Vagina (tissue), 2 donors: ENCODE measurements around the gene ARHGAP27. TPM values are rescaled to one million over a fixed set of nuclear protein-coding genes. Genes with fewer than 3 reads are reported as not detected.
"Not testable (repeated sequence)": the region's sequence is repeated elsewhere in the genome, so short reads cannot be mapped to it uniquely, and the experiment has no call there.

Source experiments
- DNase-seq, 2 donors: peaks; one replicate each; pipeline ENCODE4 v3.0.0-alpha.2; 2017; ENCODE audit errors: extremely low spot score in 2 of 2
- H3K27ac ChIP-seq: fragments of 200-600 bp; sonication (generic); one replicate; pipeline ENCODE4 v1.5.1; 2019
- H3K27me3 ChIP-seq: fragments of 200-600 bp; sonication (generic); one replicate; pipeline ENCODE4 v1.5.1; 2019
- H3K36me3 ChIP-seq, 2 donors: fragments of 200-600 bp; sonication (generic); one replicate each; pipeline ENCODE4 v1.5.1; 2017 to 2019
- H3K4me1 ChIP-seq: fragments of 200-600 bp; sonication (generic); one replicate; pipeline ENCODE4 v1.5.1; 2019
- H3K4me3 ChIP-seq, 2 donors: fragments of 200-600 bp; sonication (generic); 1 replicate in 1 of 2; 2 replicates in 1 of 2; pipeline ENCODE4 v1.5.1; 2016 to 2019
- H3K9me3 ChIP-seq: fragments of 200-600 bp; sonication (generic); one replicate; pipeline ENCODE4 v1.5.1; 2019
- POLR2A ChIP-seq, 2 donors: fragments of 450-650 bp; IDR thresholded peaks; one replicate each; pipeline ENCODE4 v1.6.1; 2017; ENCODE audit warnings: antibody characterized with exemption in 2 of 2, mild to moderate bottlenecking in 2 of 2, moderate library complexity in 2 of 2
- POLR2AphosphoS5 ChIP-seq, 2 donors: sonication (generic); formaldehyde crosslinking; IDR thresholded peaks; one replicate each; pipeline ENCODE4 v1.9.0; 2017; ENCODE audit warnings: antibody characterized with exemption in 2 of 2, mild to moderate bottlenecking in 2 of 2, low read depth in 1 of 2; ENCODE audit not compliant: insufficient read depth in 1 of 2
- intact Hi-C: fragments of 100-400 bp; cut with DNase I; formaldehyde crosslinking; loops from one replicate; pipeline ENCODE4 v1.15.1; 2023
- total RNA-seq: library from RNA; depleted of rRNA; stranded (reverse); fragments of >200 nt; gene quantifications from one replicate; pipeline ENCODE4 v1.2.3, GENCODE V29; 2016
- TF ChIP-seq, protein P1 (sequence below), 3 experiments: fragments of 450-650 bp in 2 of 3; fragments of 200-600 bp in 1 of 3; sonication (generic) in 1 of 3; IDR thresholded peaks; one replicate each; pipeline ENCODE4 v1.5.1; 2017 to 2019; ENCODE audit warnings: antibody characterized with exemption in 3 of 3, mild to moderate bottlenecking in 2 of 3, moderate library complexity in 2 of 3

The ARHGAP27 gene
- total RNA-seq, 1 donor from 2014 or later, result 80.0 TPM

DNA sequence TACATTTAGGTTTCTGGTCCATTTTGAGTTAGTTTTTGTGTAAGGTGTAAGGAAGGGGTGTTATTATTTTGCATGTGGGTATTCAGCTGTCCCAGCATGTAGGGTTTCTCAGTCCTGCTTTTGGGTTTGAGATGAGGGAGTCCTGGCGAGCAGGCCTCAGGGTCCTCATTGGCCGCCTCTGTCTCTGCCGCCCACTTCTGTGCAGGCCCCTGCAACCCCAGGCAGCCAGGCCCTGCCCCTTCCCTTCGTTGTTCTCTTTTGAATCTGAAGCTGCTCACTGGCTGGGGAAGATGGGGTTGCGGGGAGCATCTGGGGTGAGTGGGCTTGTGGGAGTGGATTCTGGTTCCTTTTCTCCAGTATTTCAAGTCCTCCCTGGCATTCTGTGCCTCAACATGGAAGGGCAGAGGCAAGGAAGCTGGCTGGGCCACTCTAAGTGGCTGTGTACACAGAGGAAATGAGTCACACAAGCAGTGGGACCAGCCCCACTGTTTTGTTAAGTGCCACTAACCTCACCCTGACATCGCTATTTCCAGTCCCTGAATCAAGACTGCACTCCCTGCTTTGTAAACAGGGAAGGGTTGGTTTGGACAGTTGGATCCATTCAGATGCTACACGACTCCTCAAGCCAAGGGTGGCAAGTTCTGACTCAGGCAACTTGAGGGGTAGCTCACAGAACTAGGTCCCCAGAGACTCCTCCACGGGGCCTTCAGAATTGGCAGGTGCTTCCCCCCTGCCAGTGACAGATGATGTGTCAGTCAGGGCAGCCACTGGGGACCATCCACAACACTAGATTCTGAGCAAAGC, 29.1 kb upstream of the ARHGAP27 start:
- intact Hi-C loops, H3K27me3 ChIP-seq, H3K36me3 ChIP-seq, H3K4me3 ChIP-seq, H3K4me1 ChIP-seq, H3K9me3 ChIP-seq, DNase-seq, H3K27ac ChIP-seq: not testable (repeated sequence)
- TF ChIP-seq POLR2AphosphoS5 (IDR thresholded peaks at IDR 0.05; ENCODE audit: insufficient read depth in 1 of 2, low read depth in 1 of 2), result peak in 1 of 2 donors; percentile 34

DNA sequence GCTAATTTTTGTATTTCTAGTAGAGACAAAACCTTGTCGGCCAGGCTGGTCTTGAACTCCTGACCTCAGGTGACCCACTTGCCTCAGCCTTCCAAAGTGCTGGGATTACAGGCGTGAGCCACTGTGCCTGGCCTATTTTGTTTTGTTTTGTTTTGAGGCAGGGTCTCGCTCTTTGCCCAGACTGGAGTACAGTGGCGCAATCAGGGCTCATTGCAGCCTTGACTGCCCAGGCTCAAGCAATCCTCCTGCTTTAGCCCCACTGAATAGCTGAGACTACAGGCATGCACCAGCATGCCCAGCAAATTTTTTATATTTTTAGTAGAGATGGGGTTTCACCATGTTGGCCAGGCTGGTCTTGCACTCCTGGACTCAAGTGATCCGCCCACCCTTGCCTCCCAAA, 27.8 kb upstream of the ARHGAP27 start:
- H3K27me3 ChIP-seq, H3K9me3 ChIP-seq, H3K4me1 ChIP-seq, H3K36me3 ChIP-seq, H3K4me3 ChIP-seq, H3K27ac ChIP-seq, intact Hi-C loops, DNase-seq: not testable (repeated sequence)

DNA sequence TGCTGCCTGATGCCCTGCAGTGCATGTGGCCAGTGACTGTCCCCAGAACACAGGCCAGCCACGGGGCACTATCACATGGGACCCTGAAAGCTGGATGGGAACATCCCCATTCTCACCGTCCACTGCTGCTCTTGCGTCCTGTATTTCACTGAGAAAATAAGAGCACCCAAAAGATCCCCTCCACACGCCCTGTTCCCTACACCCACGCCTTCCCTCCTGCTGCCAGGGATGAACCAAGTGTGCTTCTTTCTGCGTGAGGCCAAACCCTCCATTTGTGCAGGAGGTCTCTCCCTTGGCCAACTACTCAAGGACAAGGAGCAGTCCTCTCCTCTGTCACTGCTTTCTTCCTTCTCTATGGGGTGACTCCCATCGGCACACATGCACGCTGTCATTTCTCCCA, 21.7 kb upstream of the ARHGAP27 start:
- H3K9me3 ChIP-seq, DNase-seq, intact Hi-C loops, H3K27me3 ChIP-seq, H3K27ac ChIP-seq, H3K4me3 ChIP-seq, H3K4me1 ChIP-seq: not testable (repeated sequence)
- H3K36me3 ChIP-seq, result peaks cover 0 to 15% of the 10 kb centered on the region in 2 donors

DNA sequence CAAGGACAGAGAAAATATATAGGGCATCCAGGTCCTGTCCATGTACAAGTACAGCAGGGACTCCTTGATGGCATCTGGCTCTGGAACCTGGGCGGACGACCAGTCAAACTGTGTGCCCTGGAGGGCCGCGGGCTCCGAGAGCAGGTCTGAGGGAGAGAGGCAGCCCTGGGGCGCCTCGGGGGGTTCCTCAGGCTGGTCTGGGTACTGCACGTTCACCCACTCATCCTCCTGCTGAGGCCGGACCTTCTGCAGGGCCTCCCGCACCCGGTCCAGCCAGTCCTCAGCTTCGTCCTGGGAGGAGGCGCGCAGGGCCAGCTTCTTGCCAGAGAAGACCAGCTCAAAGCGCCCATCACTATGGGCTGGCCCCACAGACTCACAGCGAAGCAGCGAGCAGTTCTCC, 21.1 kb upstream of the ARHGAP27 start:
- intact Hi-C loops, H3K27ac ChIP-seq, H3K4me3 ChIP-seq, H3K27me3 ChIP-seq, H3K9me3 ChIP-seq, H3K4me1 ChIP-seq, DNase-seq: not testable (repeated sequence)
- H3K36me3 ChIP-seq, result peaks cover 0 to 15% of the 10 kb centered on the region in 2 donors

DNA sequence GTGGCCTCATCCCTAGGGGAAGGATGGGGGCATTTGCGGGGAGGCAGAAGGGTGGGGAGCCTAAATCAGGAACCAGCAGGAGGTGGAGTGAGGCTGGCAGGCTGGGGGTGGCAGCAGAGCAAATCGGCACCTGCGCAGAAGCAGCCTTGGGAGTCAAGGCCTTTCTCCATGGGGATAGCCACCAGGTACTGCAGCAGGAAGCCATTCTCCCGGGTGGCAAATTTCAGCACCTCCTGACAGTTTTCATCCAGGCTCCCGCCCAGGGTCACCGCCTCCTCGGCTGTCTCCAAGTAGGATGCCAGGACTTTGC, 20.5 kb upstream of the ARHGAP27 start:
- H3K4me3 ChIP-seq, H3K9me3 ChIP-seq, H3K27me3 ChIP-seq, H3K4me1 ChIP-seq, intact Hi-C loops, DNase-seq, H3K27ac ChIP-seq: not testable (repeated sequence)
- peaks cover 0 to 15% of the 10 kb centered on the region in 2 donors for H3K36me3 ChIP-seq

DNA sequence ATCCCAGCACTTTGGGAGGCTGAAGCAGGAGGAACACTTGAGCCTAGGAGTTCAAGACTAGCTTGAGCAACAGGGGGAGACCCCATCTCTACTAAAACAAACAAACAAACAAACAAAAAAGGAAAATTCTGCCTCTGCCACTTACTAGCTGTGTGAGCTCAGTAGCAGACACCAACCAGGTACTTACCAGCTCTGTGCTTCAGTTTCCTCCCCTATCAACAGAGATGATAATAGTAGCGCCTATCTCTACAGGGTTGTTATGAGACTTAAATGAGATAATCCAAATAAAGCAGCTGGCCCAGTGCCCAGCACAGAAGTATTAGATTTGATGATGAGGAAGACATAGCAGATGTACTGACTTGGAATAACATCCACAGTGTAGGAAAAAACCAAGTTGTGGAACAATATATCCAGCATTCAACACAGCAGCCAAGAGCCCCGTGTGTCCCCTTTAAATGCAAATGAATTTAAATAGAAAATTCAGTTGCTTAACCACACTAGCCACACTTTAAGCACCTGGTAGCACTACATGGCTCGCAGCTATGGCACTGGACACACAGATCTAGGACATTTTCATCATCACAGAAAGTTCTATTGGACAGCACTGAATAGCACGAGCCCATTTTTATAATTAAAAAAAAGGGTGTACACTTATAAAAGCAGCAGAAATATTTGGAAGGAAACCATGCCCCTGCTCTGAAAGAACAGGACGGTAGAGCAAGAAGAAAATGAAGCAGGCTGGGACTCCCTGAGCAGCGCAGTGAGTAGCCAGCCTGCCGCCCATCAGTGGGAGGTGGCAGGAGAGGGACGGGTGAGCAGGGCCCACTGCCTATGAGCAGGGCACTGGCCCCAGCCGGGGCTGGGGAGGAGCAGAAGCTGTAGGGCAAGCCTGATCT, 19.9 kb upstream of the ARHGAP27 start:
- H3K4me3 ChIP-seq, DNase-seq, H3K27me3 ChIP-seq, H3K9me3 ChIP-seq, H3K4me1 ChIP-seq, intact Hi-C loops, H3K27ac ChIP-seq: not testable (repeated sequence)
- peaks cover 0 to 15% of the 10 kb centered on the region in 2 donors for H3K36me3 ChIP-seq

DNA sequence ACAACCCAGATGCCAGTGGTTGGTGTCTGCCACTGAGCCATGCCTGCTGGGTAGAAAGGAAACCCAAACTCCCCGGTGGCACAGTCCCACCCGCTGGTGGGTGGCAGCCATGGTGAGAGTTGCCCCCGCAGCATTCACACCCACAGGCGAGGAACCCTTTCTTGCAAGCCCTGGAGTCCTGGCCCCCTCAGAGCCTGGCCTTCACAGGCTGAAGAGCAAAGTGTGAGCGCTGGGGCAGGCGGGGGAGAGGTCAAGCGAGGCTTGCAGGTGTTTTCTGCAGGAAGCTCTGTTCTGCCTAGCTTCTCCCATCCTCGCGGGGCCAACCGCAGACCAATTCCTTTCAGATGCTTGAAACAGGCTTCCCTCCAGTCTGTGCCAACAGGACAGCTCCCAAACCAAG, 19.0 kb upstream of the ARHGAP27 start:
- intact Hi-C loops, H3K9me3 ChIP-seq, H3K36me3 ChIP-seq, H3K27me3 ChIP-seq, H3K4me3 ChIP-seq, H3K27ac ChIP-seq, H3K4me1 ChIP-seq, DNase-seq: not testable (repeated sequence)

DNA sequence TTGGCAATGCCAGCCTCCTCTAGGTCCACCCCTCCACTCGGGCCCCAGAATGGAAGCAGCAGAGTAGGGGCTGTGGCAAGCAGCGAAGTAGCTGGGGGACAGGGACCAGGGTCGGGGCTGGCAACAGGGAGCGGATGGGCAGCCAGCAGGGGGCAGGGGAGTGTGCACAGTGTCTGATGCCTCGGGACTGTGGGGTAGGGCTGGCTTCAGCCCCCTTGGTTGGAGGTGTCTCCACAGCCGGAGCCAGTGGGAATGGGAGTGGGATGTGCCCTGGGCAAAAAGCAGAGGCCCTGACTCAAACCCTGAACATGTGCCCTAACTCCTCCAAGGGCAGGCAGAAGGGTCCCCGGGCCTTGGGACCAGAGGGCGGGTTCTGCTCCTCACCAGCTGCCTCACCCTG, 18.5 kb upstream of the ARHGAP27 start:
- no peak for TF ChIP-seq POLR2A (IDR thresholded peaks at IDR 0.05)
- TF ChIP-seq POLR2AphosphoS5 (IDR thresholded peaks at IDR 0.05; ENCODE audit: insufficient read depth in 1 of 2, low read depth in 1 of 2), result no peak
- TF ChIP-seq, protein P1, sequence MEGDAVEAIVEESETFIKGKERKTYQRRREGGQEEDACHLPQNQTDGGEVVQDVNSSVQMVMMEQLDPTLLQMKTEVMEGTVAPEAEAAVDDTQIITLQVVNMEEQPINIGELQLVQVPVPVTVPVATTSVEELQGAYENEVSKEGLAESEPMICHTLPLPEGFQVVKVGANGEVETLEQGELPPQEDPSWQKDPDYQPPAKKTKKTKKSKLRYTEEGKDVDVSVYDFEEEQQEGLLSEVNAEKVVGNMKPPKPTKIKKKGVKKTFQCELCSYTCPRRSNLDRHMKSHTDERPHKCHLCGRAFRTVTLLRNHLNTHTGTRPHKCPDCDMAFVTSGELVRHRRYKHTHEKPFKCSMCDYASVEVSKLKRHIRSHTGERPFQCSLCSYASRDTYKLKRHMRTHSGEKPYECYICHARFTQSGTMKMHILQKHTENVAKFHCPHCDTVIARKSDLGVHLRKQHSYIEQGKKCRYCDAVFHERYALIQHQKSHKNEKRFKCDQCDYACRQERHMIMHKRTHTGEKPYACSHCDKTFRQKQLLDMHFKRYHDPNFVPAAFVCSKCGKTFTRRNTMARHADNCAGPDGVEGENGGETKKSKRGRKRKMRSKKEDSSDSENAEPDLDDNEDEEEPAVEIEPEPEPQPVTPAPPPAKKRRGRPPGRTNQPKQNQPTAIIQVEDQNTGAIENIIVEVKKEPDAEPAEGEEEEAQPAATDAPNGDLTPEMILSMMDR (IDR thresholded peaks at IDR 0.05), result no peak
- no peak overlapping the region for H3K27ac ChIP-seq
- H3K36me3 ChIP-seq, result peaks cover 0 to 9% of the 10 kb centered on the region in 2 donors
- no peaks in the 10 kb centered on the region for H3K9me3 ChIP-seq
- no peak for DNase-seq
- no peaks in the 10 kb centered on the region for H3K27me3 ChIP-seq
- peaks cover 8% of the 10 kb centered on the region for H3K4me1 ChIP-seq
- no peak overlapping the region for H3K4me3 ChIP-seq
- intact Hi-C loops, result no loop called here

DNA sequence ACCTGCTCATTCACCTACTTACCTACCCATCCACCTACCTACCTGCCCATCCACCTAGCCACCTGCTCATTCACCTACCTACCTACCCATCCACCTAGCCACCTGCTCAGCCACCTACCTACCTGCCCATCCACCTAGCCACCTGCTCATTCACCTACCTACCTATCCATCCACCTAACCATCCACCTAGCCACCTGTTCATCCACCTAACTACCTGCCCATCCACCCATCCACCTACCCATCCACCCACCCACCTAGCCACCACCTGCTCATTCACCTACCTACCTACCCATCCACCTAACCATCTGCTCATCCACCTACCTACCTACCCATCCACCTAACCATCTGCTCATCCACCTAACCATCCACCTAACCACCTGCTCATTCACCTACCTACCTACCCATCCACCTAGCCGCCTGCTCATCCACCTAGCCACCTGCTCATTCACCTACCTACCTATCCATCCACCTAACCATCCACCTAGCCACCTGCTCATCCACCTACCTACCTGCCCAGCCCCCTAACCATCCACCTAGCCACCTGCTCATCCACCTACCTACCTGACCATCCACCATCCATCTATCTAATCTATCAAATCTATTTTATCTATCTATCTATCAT, 17.1 kb upstream of the ARHGAP27 start:
- peaks cover 0 to 15% of the 10 kb centered on the region in 2 donors for H3K36me3 ChIP-seq

DNA sequence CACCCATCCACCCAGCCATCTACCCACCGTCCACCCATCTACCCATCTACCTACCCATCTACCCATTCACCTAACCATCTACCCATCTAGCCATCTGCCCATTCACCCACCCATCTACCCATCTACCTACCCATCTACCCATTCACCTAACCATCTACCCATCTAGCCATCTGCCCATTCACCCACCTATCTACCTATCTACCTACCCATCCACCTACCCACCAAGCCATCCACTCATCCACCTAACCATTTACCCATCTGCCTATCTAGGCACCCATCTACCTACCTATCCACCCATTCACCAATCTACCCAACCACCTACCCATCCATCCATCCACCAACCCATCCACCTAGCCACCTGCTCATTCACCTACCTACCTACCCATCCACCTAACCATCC, 16.6 kb upstream of the ARHGAP27 start:
- DNase-seq, H3K9me3 ChIP-seq, H3K4me3 ChIP-seq, intact Hi-C loops, H3K27ac ChIP-seq, H3K27me3 ChIP-seq, H3K4me1 ChIP-seq: not testable (repeated sequence)
- H3K36me3 ChIP-seq, result peaks cover 0 to 17% of the 10 kb centered on the region in 2 donors

More for the DNA sequence above, 17.1 kb upstream of the ARHGAP27 start:
- H3K4me3 ChIP-seq, H3K9me3 ChIP-seq, DNase-seq, H3K27me3 ChIP-seq, H3K27ac ChIP-seq, H3K4me1 ChIP-seq, intact Hi-C loops: not testable (repeated sequence)

DNA sequence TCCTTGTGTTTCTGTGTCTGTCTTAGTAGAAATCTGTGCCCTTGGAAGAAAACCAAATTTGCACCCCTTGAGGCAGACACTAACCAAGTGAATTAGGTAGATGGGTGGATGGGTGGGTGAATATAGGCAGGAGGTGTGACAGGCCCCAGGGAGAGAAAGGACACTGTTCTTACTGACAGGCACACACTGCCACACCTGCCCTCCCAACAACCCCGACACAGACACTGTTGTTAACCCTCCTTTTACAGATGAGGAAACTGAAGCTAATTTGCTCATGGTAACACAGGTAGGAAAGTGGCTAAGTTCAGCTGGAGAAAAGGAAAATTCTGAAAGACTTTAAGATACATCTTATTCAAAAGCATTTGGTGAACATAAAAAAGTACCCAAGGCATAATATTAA, 15.8 kb upstream of the ARHGAP27 start:
- intact Hi-C loops, DNase-seq, H3K27me3 ChIP-seq, H3K27ac ChIP-seq, H3K4me1 ChIP-seq, H3K9me3 ChIP-seq, H3K4me3 ChIP-seq: not testable (repeated sequence)
- peaks cover 0 to 12% of the 10 kb centered on the region in 2 donors for H3K36me3 ChIP-seq
